NCI-H2196 (cell line): ENCODE data around the gene SRP54.
"Not testable (repeated sequence)": the region's sequence is repeated elsewhere in the genome, so short reads cannot be mapped to it uniquely, and the experiment has no call there.

Experiments used
- DNase-seq: peaks from one replicate; lab custom pipeline; 2025; ENCODE audit not compliant: unreplicated experiment; lab: John Stamatoyannopoulos, UW

Gene SRP54

GRCh38 chr14:34983148-34983760 lies 462 bp downstream of the SRP54 start:
- no peak for DNase-seq

GRCh38 chr14:34983786-34984185 lies 994 bp downstream of the SRP54 start:
- DNase-seq: no peak

- no peak for DNase-seq
Measured at GRCh38 chr14:34985740-34986139, 2.9 kb downstream of the SRP54 start.

GRCh38 chr14:34987180-34987579 lies 4.4 kb downstream of the SRP54 start:
- DNase-seq: no peak

- no peak for DNase-seq
Measured at GRCh38 chr14:34989762-34990161, 7.0 kb downstream of the SRP54 start.

GRCh38 chr14:34993426-34993825 lies 10.6 kb downstream of the SRP54 start:
- DNase-seq: no peak

GRCh38 chr14:34994668-34995067 lies 11.9 kb downstream of the SRP54 start:
- DNase-seq: no peak

- no peak for DNase-seq
Measured at GRCh38 chr14:34997762-34998161, 15.0 kb downstream of the SRP54 start.

- no peak for DNase-seq
Measured at GRCh38 chr14:34999500-34999899, 16.7 kb downstream of the SRP54 start.

- no peak for DNase-seq
Measured at GRCh38 chr14:35001621-35002020, 18.8 kb downstream of the SRP54 start.

GRCh38 chr14:35004839-35005238 lies 22.0 kb downstream of the SRP54 start:
- no peak for DNase-seq

GRCh38 chr14:35016568-35016967 lies 33.8 kb downstream of the SRP54 start:
- DNase-seq: no peak

GRCh38 chr14:35020713-35021112 lies 37.9 kb downstream of the SRP54 start:
- no peak for DNase-seq

GRCh38 chr14:35028435-35028834 lies 45.6 kb downstream of the SRP54 start:
- no peak for DNase-seq

GRCh38 chr14:35032562-35032961 lies 49.8 kb downstream of the SRP54 start:
- DNase-seq: no peak

GRCh38 chr14:35034440-35034833 lies 51.6 kb downstream of the SRP54 start:
- no peak for DNase-seq

- DNase-seq: not testable (repeated sequence)
Measured at GRCh38 chr14:35034944-35035554, 52.3 kb downstream of the SRP54 start.

- DNase-seq: not testable (repeated sequence)
Measured at GRCh38 chr14:35038312-35038711, 55.5 kb downstream of the SRP54 start.

GRCh38 chr14:35042632-35043031 lies 59.8 kb downstream of the SRP54 start:
- no peak for DNase-seq

- DNase-seq: no peak
Measured at GRCh38 chr14:35043046-35043445, 60.3 kb downstream of the SRP54 start.

GRCh38 chr14:35044939-35045797 lies 62.4 kb downstream of the SRP54 start:
- DNase-seq: no peak

- DNase-seq: no peak
Measured at GRCh38 chr14:35045798-35046047, 62.9 kb downstream of the SRP54 start.
